ENCODE results near the gene TMEFF2. TPM values are rescaled to one million over a fixed set of nuclear protein-coding genes. Genes with fewer than 3 reads are reported as not detected.

Gene TMEFF2
- total and polyA plus RNA-seq, 2 of the 4 experiments (the other 2 are of a cell fraction) = 1.3 to 3.0 TPM

GRCh38 chr2:192183296-192183695 is 11.4 kb downstream of the TMEFF2 start:
- DNase-seq = no peak
- ChIA-PET POLR2A (ENCODE audit: unreplicated experiment) (no interaction called here), CTCF (no interaction called here)
- H3K4me2 ChIP-seq (ENCODE audit: low read depth, low read length) = no peak overlapping the region
- H3K23ac ChIP-seq (ENCODE audit: low read depth, low read length) = no peak overlapping the region
- no peak overlapping the region for H3K14ac ChIP-seq (replicated peaks; ENCODE audit: low read depth, low read length)
- H3K9ac ChIP-seq (ENCODE audit: low read depth, low read length) = no peak overlapping the region
- H4K8ac ChIP-seq (ENCODE audit: low read depth in 2 of 2, low read length in 2 of 2) = no peak overlapping the region
- ATAC-seq (ENCODE audit: low read depth) = no peak
- H3K4ac ChIP-seq (ENCODE audit: low read depth, low read length) = no peak overlapping the region
- H3K9me1 ChIP-seq (ENCODE audit: insufficient read depth, low read length) = no peaks in the 10 kb centered on the region
- no peak overlapping the region for H2AFZ ChIP-seq (replicated peaks; ENCODE audit: low read length, poor library complexity)
- dilution Hi-C loops (cut with HindIII; ENCODE audit: low sequenced_read_pairs, unreplicated experiment) = no loop called here
- H3K27ac ChIP-seq (ENCODE audit: insufficient read depth, low read length) = no peak overlapping the region
- in situ Hi-C loops (cut with MboI; ENCODE audit: low sequenced_read_pairs) = no loop called here
- no peaks in the 10 kb centered on the region for H3K79me1 ChIP-seq (ENCODE audit: low read depth in 1 of 2, low read length in 2 of 2)
- H3K18ac ChIP-seq (ENCODE audit: low read depth, low read length) = no peak overlapping the region
- WGBS, 2 experiments (ENCODE audit: extremely low coverage in 2 of 2, insufficient read length in 1 of 2) = no CpG with 5 or more reads among the region's 1 CpG
- H3K4me1 ChIP-seq (ENCODE audit: control insufficient read depth, insufficient read depth, low read length) = no peaks in the 10 kb centered on the region
- no peaks in the 10 kb centered on the region for H3K36me3 ChIP-seq (ENCODE audit: control insufficient read depth, insufficient read depth, low read length)
- no peak overlapping the region for H2BK20ac ChIP-seq (ENCODE audit: low read depth, low read length)
- H3K9me3 ChIP-seq (ENCODE audit: control insufficient read depth, insufficient read depth, low read length) = no peaks in the 10 kb centered on the region
- no peak overlapping the region for H2BK15ac ChIP-seq (ENCODE audit: low read depth, low read length)
- peaks cover 8% of the 10 kb centered on the region for H3K27me3 ChIP-seq (ENCODE audit: control insufficient read depth, insufficient read depth, low read length)
- H2AK9ac ChIP-seq (replicated peaks; ENCODE audit: low read depth, low read length, poor library complexity) = no peak overlapping the region
- H2BK5ac ChIP-seq (ENCODE audit: low read depth, low read length, poor library complexity, severe bottlenecking) = no peak overlapping the region
- no peak overlapping the region for H2BK120ac ChIP-seq (ENCODE audit: low read depth, low read length)
- no peak overlapping the region for H3K56ac ChIP-seq (ENCODE audit: extremely low read depth, insufficient read depth, low read length)
- H3K4me3 ChIP-seq (ENCODE audit: insufficient read depth, low read depth, low read length) = no peak overlapping the region
- intact Hi-C loops (cut with micrococcal nuclease) = no loop called here
- BruUV-seq (replicated peaks) = no TSS peak
- H4K5ac ChIP-seq (ENCODE audit: low read depth, low read length) = no peak overlapping the region
- H4K91ac ChIP-seq (ENCODE audit: insufficient read depth, low read depth, low read length) = no peak overlapping the region
- H4K20me1 ChIP-seq (ENCODE audit: insufficient read depth, low read length) = no peaks in the 10 kb centered on the region
- no peak overlapping the region for H2AK5ac ChIP-seq (ENCODE audit: low read depth, low read length)
- TF ChIP-seq FOS (IDR thresholded peaks at IDR 0.05; ENCODE audit: low read depth, low read length) (no peak), ELK1 (IDR thresholded peaks at IDR 0.05; ENCODE audit: borderline replicate concordance, low read depth, low read length) (no peak), RAD21 (IDR thresholded peaks at IDR 0.05; ENCODE audit: low read length) (no peak), RCOR1 (IDR thresholded peaks at IDR 0.05; ENCODE audit: insufficient replicate concordance, low read length) (no peak), USF2 (IDR thresholded peaks at IDR 0.05; ENCODE audit: low read depth, low read length) (no peak), CHD1 (IDR thresholded peaks at IDR 0.05; ENCODE audit: low read depth, low read length) (no peak), SMC3 (IDR thresholded peaks at IDR 0.05; ENCODE audit: low read depth, low read length) (no peak), MXI1 (IDR thresholded peaks at IDR 0.05; ENCODE audit: borderline replicate concordance, low read depth, low read length) (no peak), POLR2A (IDR thresholded peaks at IDR 0.05; ENCODE audit: low read depth, low read length) (no peak), BHLHE40 (IDR thresholded peaks at IDR 0.05; ENCODE audit: low read depth, low read length) (no peak), RFX5 (IDR thresholded peaks at IDR 0.05; ENCODE audit: low read depth, low read length) (no peak), MAZ (IDR thresholded peaks at IDR 0.05; ENCODE audit: borderline replicate concordance, low read depth, low read length) (no peak), CEBPB (IDR thresholded peaks at IDR 0.05; ENCODE audit: low read depth, low read length) (no peak), MAFK (IDR thresholded peaks at IDR 0.05; ENCODE audit: low read depth, low read length) (no peak), CTCF (conservative IDR thresholded peaks at IDR 0.05; ENCODE audit: low read depth, low read length) (no peak), NFE2L2 (IDR thresholded peaks at IDR 0.05; ENCODE audit: low read depth, low read length) (no peak)

Data from IMR-90 (cell line).